H1 (cell line): ENCODE results near the gene HTR2B. TPM values are rescaled to one million over a fixed set of nuclear protein-coding genes. Genes with fewer than 3 reads are reported as not detected.

Experiments
- CTCF ChIA-PET: fragments of 300-600 bp; sonication (Branson Sonifier 250); formaldehyde crosslinking; loops from one replicate; lab custom pipeline; 2021; ENCODE audit not compliant: partially characterized antibody; lab: Charles Lee
- POLR2A ChIA-PET: fragments of 300-600 bp; sonication (Branson Sonifier 250); formaldehyde crosslinking; loops from one replicate; lab custom pipeline; 2021; ENCODE audit warnings: inconsistent platforms; ENCODE audit not compliant: partially characterized antibody; lab: Charles Lee
- DNase-seq, 2 experiments: peaks; one replicate each; pipeline versions ENCODE4 v3.0.0 to v3.0.0-alpha.2; 2010 to 2022; ENCODE audit warnings: low spot score in 2 of 2, low read depth in 1 of 2, mixed read lengths in 1 of 2
- FAIRE-seq: peaks from 2 replicates; lab custom pipeline; 2011; peaks lifted over from hg19 to GRCh38; lab: Jason Lieb, UNC
- H2AFZ ChIP-seq: 2 replicates; pipeline ENCODE4 v1.8.1; 2012; ENCODE audit warnings: low read length, inconsistent platforms
- H2AK5ac ChIP-seq: 2 replicates; pipeline ENCODE4 v1.6.1; 2013; ENCODE audit warnings: low read depth, low read length
- H2BK120ac ChIP-seq: replicated peaks from 2 replicates; pipeline ENCODE3; 2013; ENCODE audit warnings: low read depth, low read length, inconsistent platforms
- H2BK12ac ChIP-seq: 2 replicates; pipeline ENCODE4 v1.6.1; 2013; ENCODE audit warnings: low read depth, low read length
- H2BK15ac ChIP-seq: 2 replicates; pipeline ENCODE4 v1.6.1; 2013; ENCODE audit warnings: low read length
- H2BK20ac ChIP-seq: 2 replicates; pipeline ENCODE4 v1.6.1; 2013; ENCODE audit warnings: low read length
- H2BK5ac ChIP-seq: 2 replicates; pipeline ENCODE4 v1.6.1; 2013; ENCODE audit warnings: low read depth, low read length
- H3K14ac ChIP-seq: 2 replicates; pipeline ENCODE4 v1.6.1; 2013; ENCODE audit warnings: inconsistent platforms; ENCODE audit not compliant: insufficient read length
- H3K18ac ChIP-seq: 2 replicates; pipeline ENCODE4 v1.6.1; 2013; ENCODE audit warnings: low read length; ENCODE audit errors: extremely low read depth
- H3K23ac ChIP-seq: 2 replicates; pipeline ENCODE4 v1.6.1; 2013; ENCODE audit warnings: inconsistent platforms; ENCODE audit not compliant: insufficient read length
- H3K23me2 ChIP-seq: 2 replicates; pipeline ENCODE4 v1.6.1; 2013; ENCODE audit warnings: low read depth, low read length
- H3K27ac ChIP-seq: 2 replicates; pipeline ENCODE4 v1.6.1; 2011; ENCODE audit warnings: low read depth, low read length, inconsistent platforms
- H3K27me3 ChIP-seq, 4 experiments: replicated peaks in 1 of 4; 1 replicate in 1 of 4; 2 replicates in 3 of 4; pipeline versions ENCODE4 v1.6.1 to v1.8.1; 2011 to 2013; ENCODE audit warnings: low read length in 3 of 4, mild to moderate bottlenecking in 3 of 4, inconsistent platforms in 2 of 4, mixed read lengths in 2 of 4, moderate library complexity in 1 of 4; ENCODE audit not compliant: control insufficient read depth in 3 of 4, insufficient read depth in 3 of 4; ENCODE audit errors: extremely low read depth in 1 of 4
- H3K36me3 ChIP-seq, 4 experiments: 2 replicates each; pipeline versions ENCODE4 v1.6.1 to v1.8.1; 2011 to 2013; ENCODE audit warnings: mild to moderate bottlenecking in 4 of 4, low read length in 3 of 4, moderate library complexity in 2 of 4, control low read depth in 1 of 4, inconsistent platforms in 1 of 4; ENCODE audit not compliant: insufficient read depth in 4 of 4, control insufficient read depth in 2 of 4
- H3K4ac ChIP-seq: replicated peaks from 2 replicates; pipeline ENCODE3; 2013; ENCODE audit warnings: low read length, low read depth, mixed read lengths, inconsistent platforms; ENCODE audit not compliant: insufficient read length
- H3K4me1 ChIP-seq, 4 experiments: replicated peaks in 1 of 4; 1 replicate in 1 of 4; 2 replicates in 3 of 4; pipeline versions ENCODE4 v1.6.1 to v1.8.1; 2011 to 2013; ENCODE audit warnings: low read length in 3 of 4, inconsistent platforms in 2 of 4, mixed read lengths in 1 of 4; ENCODE audit not compliant: insufficient read depth in 4 of 4, control insufficient read depth in 3 of 4
- H3K4me2 ChIP-seq, 2 experiments: 2 replicates each; pipeline versions ENCODE4 v1.6.1 to v1.8.1; 2011 to 2013; ENCODE audit warnings: low read depth in 2 of 2, low read length in 2 of 2, control low read depth in 1 of 2, inconsistent platforms in 1 of 2, mild to moderate bottlenecking in 1 of 2; ENCODE audit not compliant: insufficient read depth in 1 of 2
- H3K4me3 ChIP-seq, 4 experiments: fragments of 200-600, 300-600 bp in 1 of 4; sonication (generic), shearing (Covaris generic), sonication (Bioruptor Twin) in 1 of 4; 2 replicates each; pipeline versions ENCODE4 v1.5.1 to v1.8.1; 2011 to 2016; ENCODE audit warnings: low read length in 4 of 4, low read depth in 3 of 4, control low read depth in 2 of 4, inconsistent platforms in 2 of 4, mild to moderate bottlenecking in 2 of 4, mixed read lengths in 1 of 4, moderate library complexity in 1 of 4; ENCODE audit not compliant: insufficient read depth in 2 of 4; ENCODE audit errors: extremely low read depth in 1 of 4
- H3K56ac ChIP-seq: replicated peaks from 2 replicates; pipeline ENCODE3; 2013; ENCODE audit warnings: low read depth, mild to moderate bottlenecking, mixed read lengths, low read length, inconsistent platforms; ENCODE audit not compliant: insufficient read length
- H3K79me1 ChIP-seq: 2 replicates; pipeline ENCODE4 v1.6.1; 2013; ENCODE audit warnings: low read depth, low read length, control low read depth
- H3K79me2 ChIP-seq, 2 experiments: 2 replicates each; pipeline versions ENCODE4 v1.6.1 to v1.8.1; 2012 to 2013; ENCODE audit warnings: low read length in 2 of 2, mild to moderate bottlenecking in 2 of 2, inconsistent platforms in 1 of 2; ENCODE audit not compliant: insufficient read depth in 2 of 2, control insufficient read depth in 1 of 2
- H3K9ac ChIP-seq, 4 experiments: replicated peaks in 1 of 4; 1 replicate in 1 of 4; 2 replicates in 3 of 4; pipeline versions ENCODE4 v1.6.1 to v1.8.1; 2011 to 2013; ENCODE audit warnings: low read depth in 3 of 4, low read length in 3 of 4, control low read depth in 2 of 4, mild to moderate bottlenecking in 2 of 4, moderate library complexity in 2 of 4, inconsistent platforms in 1 of 4; ENCODE audit errors: extremely low read depth in 1 of 4
- H3K9me3 ChIP-seq, 2 experiments: 2 replicates each; pipeline versions ENCODE4 v1.6.1 to v1.8.1; 2012 to 2013; ENCODE audit warnings: mild to moderate bottlenecking in 2 of 2, moderate library complexity in 2 of 2, control low read depth in 1 of 2, inconsistent platforms in 1 of 2, low read depth in 1 of 2, low read length in 1 of 2, mixed read lengths in 1 of 2; ENCODE audit not compliant: insufficient read depth in 2 of 2
- H4K20me1 ChIP-seq, 2 experiments: replicated peaks in 1 of 2; 2 replicates each; pipeline versions ENCODE3 to v1.8.1; 2011 to 2013; ENCODE audit warnings: inconsistent platforms in 2 of 2, low read length in 2 of 2, mild to moderate bottlenecking in 1 of 2; ENCODE audit not compliant: insufficient read depth in 2 of 2, control insufficient read depth in 1 of 2
- H4K5ac ChIP-seq: 2 replicates; pipeline ENCODE4 v1.6.1; 2013; ENCODE audit warnings: low read length, low read depth, mixed read lengths, inconsistent platforms; ENCODE audit not compliant: insufficient read length
- H4K8ac ChIP-seq: 2 replicates; pipeline ENCODE4 v1.8.0; 2013; ENCODE audit warnings: mild to moderate bottlenecking, moderate library complexity, low read length, inconsistent platforms; ENCODE audit not compliant: insufficient read depth; ENCODE audit errors: extremely low read depth
- H4K91ac ChIP-seq: replicated peaks from 2 replicates; pipeline ENCODE3; 2013; ENCODE audit warnings: low read length, mixed read lengths, inconsistent platforms; ENCODE audit not compliant: insufficient read length
- BCL11A ChIP-seq, 2 experiments: IDR thresholded peaks; one replicate each; pipeline ENCODE4 v1.6.1; 2011; ENCODE audit warnings: low read depth in 2 of 2, low read length in 2 of 2, mild to moderate bottlenecking in 2 of 2
- CBX5 ChIP-seq: fragments of 300-800, 300-1000 bp; sonication (generic); IDR thresholded peaks from 2 replicates; pipeline ENCODE4 v1.7.1; 2016; ENCODE audit warnings: antibody characterized with exemption, low read length, low read depth
- SIX5 ChIP-seq: IDR thresholded peaks from 2 replicates; pipeline ENCODE4 v1.6.1; 2011; ENCODE audit warnings: mild to moderate bottlenecking, low read depth, low read length
- WGBS, 2 experiments: shearing (Covaris generic) in 1 of 2; methylation state at CpG; one replicate each; pipeline versions ENCODE4 v1.1.6 to v1.1.7; 2013 to 2015; ENCODE audit warnings: low lambda C conversion rate in 2 of 2, mixed read lengths in 2 of 2, inconsistent platforms in 1 of 2, low coverage in 1 of 2, missing lambda C conversion rate in 1 of 2; ENCODE audit not compliant: insufficient replicate concordance in 2 of 2, insufficient coverage in 1 of 2, insufficient read length in 1 of 2; ENCODE audit errors: extremely low coverage in 1 of 2, missing lambda C conversion rate in 1 of 2; 5-methylcytosine and 5-hydroxymethylcytosine counted together
- polyA plus RNA-seq, 7 experiments: library from polyadenylated mRNA; depleted of rRNA in 3 of 7; stranded (reverse) in 5 of 7; unstranded in 2 of 7; fragments of >200 nt in 5 of 7; fragments of 200-250 nt in 2 of 7; gene quantifications; 1 replicate in 5 of 7; 2 replicates in 1 of 7; 4 replicates in 1 of 7; pipeline versions ENCODE4 v1.2.1 to v1.2.3, GENCODE V29; 2011 to 2013; ENCODE audit warnings: missing spikeins in 2 of 7, mixed read lengths in 2 of 7
- total RNA-seq: library from RNA; stranded (reverse); fragmentation: NEBNext Ultra II Directional; extraction: Animal tissue kit (Norgen Biotek cat#: 25700); gene quantifications from 2 replicates; pipeline ENCODE4 v1.2.1, GENCODE V29; 2021

The HTR2B gene
- total and polyA plus RNA-seq, 2 of the 8 experiments (the other 6 are each of a cell fraction or from before 2014, with no cell fraction given) = not detected

DNA sequence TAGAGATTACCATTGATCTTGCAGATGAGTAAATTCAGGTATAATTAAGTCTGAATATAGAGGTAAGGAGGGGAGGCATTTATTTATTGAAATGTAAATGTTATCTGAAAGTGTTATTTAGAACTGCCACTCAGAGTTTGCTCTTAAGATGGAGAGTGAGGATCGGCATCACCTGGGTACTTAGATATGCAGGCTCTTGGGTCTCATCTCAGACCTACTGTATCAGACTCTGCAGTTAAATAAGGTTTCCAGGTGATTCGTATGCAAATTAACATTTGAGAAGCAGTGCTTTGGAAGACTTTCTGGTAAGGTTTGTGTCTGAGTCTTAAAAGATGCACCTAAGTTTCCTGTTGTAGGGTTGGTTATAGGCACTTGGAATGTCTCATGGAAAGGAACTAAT, 9.2 kb downstream of the HTR2B start:
- Histone ChIP-seq H3K4me1 (peaks cover 0 to 4% (median 3%) of the 10 kb centered on the region in 4 experiments; a peak in 5 of 7 replicates), H3K4me2 (no peak overlapping the region), H3K79me2 (no peaks in the 10 kb centered on the region), H3K4me3 (no peak overlapping the region), H3K4ac (no peak overlapping the region), H3K9me3 (no peaks in the 10 kb centered on the region), H2BK20ac (no peak overlapping the region), H2AK5ac (no peak overlapping the region), H3K27me3 (no peaks in the 10 kb centered on the region), H4K5ac (no peak overlapping the region), H2AFZ (no peak overlapping the region), H3K18ac (no peak overlapping the region), H2BK5ac (no peak overlapping the region), H3K27ac (no peak overlapping the region), H3K9ac (no peak overlapping the region), H2BK12ac (no peak overlapping the region), H2BK120ac (no peak overlapping the region), H3K23me2 (no peaks in the 10 kb centered on the region), H3K14ac (no peak overlapping the region), H3K79me1 (no peaks in the 10 kb centered on the region), H4K91ac (no peak overlapping the region), H4K8ac (no peak overlapping the region), H2BK15ac (no peak overlapping the region), H3K56ac (no peak overlapping the region), H4K20me1 (peaks cover 0 to 2% of the 10 kb centered on the region in 2 experiments), H3K23ac (no peak overlapping the region), H3K36me3 (peaks cover 0 to 3% (median 0%) of the 10 kb centered on the region in 4 experiments; a peak in 1 of 8 replicates)
- 59% methylated on average over 2 of the region's 2 CpGs; no CpG with 5 or more reads in 1 of the 2 experiments for WGBS, 2 experiments
- FAIRE-seq (no peak), DNase-seq (no peak)
- TF ChIP-seq SIX5 (no peak), CBX5 (no peak), BCL11A (IDR thresholded peaks at IDR 0.05; ENCODE audit: low read depth in 2 of 2, low read length in 2 of 2) (no peak)
- POLR2A ChIA-PET = no interaction called here
- CTCF ChIA-PET = no interaction called here
